Measurements from ENCODE around the gene IDH3G.
"Not testable (repeated sequence)": the region's sequence is repeated elsewhere in the genome, so short reads cannot be mapped to it uniquely, and the experiment has no call there.

Gene IDH3G

DNA sequence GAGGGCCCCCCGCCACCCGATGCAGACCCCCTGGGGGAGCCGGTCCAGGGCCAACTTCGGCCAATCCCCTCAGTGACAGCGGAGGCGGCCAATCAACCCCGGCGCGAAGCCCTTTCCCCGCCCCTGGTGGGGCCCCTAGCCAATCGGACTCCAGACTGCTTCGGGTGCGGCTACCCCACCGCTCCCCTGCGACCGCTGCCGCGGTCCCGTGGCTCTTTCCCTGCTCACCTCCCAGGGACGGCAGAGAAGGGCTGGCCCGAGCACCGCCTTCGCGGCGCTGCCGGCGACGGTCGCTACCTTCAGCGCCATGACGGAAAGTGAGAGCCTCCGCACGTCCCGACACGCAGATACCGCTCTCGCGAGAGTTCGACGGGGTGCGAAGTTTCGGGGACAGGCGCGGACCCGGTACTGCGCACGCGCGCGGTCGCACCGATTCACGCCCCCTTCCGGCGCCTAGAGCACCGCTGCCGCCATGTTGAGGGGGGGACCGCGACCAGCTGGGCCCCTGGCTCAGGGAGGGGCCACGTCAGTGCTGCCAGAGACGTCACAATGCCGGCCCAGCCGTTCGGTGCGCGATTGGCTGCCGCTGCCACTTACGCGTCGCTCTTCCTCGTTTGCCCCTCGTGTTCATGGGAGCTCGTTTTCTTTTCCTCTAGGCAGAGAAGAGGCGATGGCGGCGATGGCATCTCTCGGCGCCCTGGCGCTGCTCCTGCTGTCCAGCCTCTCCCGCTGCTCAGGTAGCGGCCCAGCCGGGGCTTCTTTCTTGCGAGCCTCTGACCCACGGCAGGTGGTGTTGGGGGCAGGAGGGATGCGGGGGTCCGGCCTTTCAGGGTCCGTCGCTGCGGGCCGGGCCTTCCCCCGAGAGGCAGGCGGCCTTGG is at the start of gene IDH3G, which contains the start of gene SSR4:
Gene IDH3G, minus strand, starts transcription at position 358 of the 879 bp plus-strand sequence. Its CDS starts 49 bp downstream, at position 309.
Gene SSR4, plus strand, starts transcription at position 651 of the 879 bp plus-strand sequence. Its CDS starts 20 bp downstream, at position 671.
- DNase-seq = peak; percentile 93 to 97

GRCh38 chrX:153836921-153837320 is 42.7 kb upstream of the IDH3G start:
- no peak for DNase-seq

DNA sequence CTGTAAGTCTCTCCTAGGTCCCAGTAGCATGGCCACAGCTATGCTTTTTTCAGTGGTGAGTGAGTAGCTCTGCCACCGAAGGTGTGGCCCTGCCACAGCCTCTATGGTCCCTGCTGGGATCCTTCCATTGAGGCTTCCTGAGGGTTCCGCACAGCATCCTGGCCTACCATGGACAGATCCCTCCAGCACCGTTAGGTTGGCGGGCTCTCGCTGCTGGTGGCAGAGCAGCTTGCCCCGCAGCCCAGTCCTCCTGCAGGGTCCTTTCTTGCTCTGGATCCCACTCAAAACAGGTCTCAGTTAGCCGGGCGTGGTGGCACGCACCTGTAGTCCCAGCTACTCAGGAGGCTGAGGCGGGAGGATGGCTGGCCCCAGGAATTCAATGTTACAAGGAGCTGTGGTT is 38.6 kb upstream of the IDH3G start:
- no peak for DNase-seq

DNA sequence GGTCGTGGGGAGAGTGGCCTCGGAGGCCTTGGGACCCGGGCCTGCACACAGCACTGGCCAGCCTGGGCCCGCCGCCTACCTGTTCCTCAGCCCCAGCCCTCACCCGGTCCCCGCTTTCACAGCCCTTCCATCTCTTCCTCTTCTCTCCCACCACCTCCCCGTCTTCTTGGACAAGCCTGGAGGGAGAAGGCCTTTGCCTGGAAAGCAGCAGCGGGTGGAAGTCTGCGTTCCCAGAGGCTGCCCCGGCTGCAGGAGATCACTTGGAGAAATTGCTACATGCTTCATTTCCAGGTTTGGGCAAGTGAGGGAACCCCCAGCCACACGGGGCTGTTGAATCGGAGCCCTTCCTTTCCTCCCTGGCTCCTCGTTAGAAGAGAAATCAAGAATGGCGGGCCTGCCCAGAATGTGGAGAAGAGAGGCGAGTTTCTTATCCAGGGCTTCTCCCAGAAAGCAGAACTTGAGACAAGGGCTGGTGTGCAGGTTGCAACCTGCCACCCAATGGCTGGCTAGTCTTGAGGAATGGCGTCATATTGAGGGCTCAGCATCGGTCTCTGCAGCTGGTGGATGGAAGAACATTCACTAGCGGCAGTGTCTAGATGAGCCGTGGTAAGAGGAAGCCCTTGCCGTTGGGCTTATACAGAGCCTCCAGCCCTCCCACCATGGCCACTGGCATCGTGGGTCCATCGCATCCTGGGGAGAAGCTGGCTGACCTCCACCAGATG is 37.4 kb upstream of the IDH3G start:
- no peak for DNase-seq

DNA sequence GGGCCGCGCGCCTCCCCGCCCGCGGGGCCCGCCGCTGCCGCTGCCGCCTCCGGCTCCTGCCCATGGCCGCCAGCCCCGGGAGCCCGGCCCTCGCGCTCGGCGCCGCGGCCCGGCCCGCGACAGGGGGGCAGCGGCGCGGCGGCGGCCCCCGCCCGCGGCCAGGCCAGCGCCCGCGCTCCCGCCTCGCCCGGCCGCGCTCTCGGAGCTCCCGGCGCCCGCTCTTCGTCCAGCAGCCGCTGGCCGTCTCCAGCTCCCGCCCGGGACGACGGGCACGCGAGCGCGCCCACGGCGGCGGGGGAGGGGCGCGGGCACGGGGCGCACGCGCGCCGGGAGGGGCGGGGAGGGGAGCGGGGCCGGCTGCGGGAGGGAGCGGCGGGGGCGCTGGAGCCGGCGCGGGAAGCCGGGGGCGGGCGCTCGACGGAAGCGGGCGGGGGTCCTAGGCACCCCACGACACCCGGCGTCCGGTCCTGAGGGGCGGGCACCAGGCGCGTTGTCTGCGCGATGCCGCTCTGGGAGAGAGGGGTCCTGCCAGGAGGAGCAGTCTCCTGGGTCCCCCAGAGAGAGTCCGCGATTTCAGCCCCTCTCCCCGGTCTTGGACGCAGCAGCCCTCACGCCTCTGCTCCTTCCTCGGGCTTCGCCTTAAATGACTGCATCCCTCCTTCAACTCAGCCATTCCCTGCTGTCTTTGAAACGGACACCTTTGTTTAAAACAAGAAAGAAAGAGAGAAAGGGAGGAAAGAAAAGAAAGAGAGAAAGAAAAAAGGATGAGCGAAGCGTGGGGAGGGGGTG is 36.7 kb upstream of the IDH3G start:
- DNase-seq = peak in 1 of 2 experiments; percentile 35

- peak in 1 of 2 experiments; percentile 20 for DNase-seq
Measured at GRCh38 chrX:153829799-153830639, 35.8 kb upstream of the IDH3G start, which contains the start of gene PDZD4. Gene PDZD4, minus strand, starts transcription at chrX:153830544. Its CDS starts 246 bp downstream, at chrX:153830298.

DNA sequence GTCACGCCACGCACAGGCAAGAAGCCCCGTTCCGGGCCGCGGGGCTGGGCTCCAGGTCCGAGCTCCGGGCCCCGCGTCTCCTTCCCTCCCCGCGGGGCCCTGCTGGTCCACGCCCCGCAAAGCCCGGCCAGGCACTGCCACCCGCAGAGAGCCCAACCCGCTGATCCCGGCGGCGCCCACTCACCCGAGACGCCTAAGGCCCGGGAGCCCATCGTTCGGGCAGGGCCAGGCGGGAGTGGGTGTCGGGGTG is 35.3 kb upstream of the IDH3G start:
- DNase-seq = no peak

- peak in 1 of 2 experiments; percentile 56 for DNase-seq
Measured at GRCh38 chrX:153828723-153829548, 34.8 kb upstream of the IDH3G start.

DNA sequence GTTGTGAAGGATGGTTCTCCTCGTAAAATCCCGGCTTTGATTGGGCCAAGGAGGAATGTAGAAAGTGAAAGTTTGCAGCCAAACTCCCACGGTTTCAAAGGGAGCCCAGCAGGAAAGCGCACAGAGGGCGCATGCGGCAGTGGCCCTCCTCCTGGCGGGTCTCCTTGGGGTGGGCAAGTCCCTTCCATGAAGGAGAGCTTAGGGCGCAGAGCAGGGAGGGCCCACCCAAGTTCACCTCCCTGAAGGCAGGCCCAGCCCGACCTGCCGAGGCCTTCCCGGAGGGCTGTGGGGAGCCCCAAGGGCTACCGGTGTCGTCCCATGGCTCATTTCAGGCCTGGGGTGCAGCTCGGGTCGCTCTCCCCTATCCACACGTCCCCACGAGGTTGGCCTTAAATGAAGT is 34.1 kb upstream of the IDH3G start:
- DNase-seq = no peak

DNA sequence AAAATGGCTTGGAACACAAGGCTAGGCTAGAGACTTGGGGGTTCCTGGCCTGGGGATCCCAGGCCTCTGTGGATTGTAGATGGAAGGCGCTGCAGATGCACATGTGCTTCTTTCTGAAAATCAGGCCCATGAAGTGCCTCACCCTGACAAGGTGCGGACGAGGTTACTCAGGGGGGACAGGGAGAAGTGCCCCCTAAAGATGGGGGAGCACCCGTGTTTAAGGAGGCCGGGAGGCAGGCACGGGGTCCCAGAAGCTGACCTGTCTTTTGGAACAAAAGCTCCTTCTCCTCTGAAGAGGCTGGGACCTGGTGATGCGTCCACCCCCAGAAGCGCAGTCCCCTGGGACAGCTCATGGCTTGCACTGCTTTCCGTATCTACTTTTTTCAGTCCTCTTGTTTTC is 33.7 kb upstream of the IDH3G start:
- DNase-seq = no peak

DNA sequence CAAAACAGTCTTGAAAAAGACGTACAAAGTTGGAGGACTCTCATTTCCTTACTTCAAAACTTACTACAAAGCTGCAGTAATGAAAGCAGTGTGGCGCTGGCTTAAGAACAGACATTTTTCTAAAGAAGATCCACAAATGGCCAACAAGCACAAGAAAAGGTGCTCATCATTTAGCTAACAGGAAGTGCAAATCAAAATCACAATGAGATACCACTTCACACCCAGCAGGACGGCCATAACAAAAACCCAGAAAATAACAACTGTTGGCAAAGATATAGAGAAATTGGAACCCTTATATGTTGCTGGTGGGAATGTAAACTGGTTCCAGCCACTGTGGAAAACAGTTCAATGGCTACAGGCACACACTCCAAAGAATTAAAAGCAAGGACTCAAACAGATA is 32.8 kb upstream of the IDH3G start:
- no peak for DNase-seq

GRCh38 chrX:153825042-153825441 is 30.9 kb upstream of the IDH3G start:
- no peak for DNase-seq

- peak in 1 of 2 experiments; percentile 22 for DNase-seq
Measured at GRCh38 chrX:153824348-153824747, 30.2 kb upstream of the IDH3G start.

GRCh38 chrX:153821066-153821465 is 26.9 kb upstream of the IDH3G start:
- DNase-seq = no peak

DNA sequence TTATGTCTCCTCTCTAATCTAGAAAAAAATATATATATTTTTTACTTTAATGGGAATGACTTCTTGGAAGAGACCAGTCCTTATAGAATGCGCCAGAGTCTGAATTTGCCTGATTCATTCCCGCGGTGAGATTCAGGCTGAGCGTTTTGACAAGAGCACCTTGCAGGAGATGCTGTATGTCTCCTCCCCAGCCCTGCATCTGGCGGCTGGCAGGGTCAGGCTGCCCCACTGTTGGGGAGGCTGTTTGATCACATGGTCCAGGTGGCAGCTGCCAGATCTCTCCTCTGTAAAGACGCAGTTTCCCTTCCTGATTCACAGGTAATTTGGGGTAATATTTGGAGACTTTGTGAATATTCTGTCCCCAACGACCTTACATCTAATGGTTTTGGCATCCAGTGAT is 26.4 kb upstream of the IDH3G start:
- peak; percentile 50 to 76 for DNase-seq

- DNase-seq = no peak
Measured at GRCh38 chrX:153819384-153820040, 25.3 kb upstream of the IDH3G start.

GRCh38 chrX:153818571-153819383 is 24.6 kb upstream of the IDH3G start:
- peak in 1 of 2 experiments; percentile 56 for DNase-seq

DNA sequence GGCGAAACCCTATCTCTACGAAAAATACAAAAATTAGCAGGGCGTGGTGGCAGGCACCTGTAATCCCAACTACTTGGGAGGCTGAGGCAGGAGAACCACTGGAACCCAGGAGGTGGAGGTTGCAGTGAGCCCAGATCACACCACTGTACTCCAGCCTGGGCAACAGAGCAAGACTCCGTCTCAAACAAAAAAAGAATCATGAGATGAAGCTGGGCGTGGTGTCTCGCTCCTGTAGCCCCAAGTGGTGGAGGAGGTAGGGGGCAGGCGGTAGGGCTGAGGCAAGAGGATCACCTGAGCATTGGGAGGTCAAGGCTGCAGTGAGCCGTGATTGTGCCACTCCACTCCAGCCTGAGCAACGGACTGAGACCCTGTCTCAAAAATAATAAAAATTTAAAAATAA is 23.9 kb upstream of the IDH3G start:
- DNase-seq = not testable (repeated sequence)

DNA sequence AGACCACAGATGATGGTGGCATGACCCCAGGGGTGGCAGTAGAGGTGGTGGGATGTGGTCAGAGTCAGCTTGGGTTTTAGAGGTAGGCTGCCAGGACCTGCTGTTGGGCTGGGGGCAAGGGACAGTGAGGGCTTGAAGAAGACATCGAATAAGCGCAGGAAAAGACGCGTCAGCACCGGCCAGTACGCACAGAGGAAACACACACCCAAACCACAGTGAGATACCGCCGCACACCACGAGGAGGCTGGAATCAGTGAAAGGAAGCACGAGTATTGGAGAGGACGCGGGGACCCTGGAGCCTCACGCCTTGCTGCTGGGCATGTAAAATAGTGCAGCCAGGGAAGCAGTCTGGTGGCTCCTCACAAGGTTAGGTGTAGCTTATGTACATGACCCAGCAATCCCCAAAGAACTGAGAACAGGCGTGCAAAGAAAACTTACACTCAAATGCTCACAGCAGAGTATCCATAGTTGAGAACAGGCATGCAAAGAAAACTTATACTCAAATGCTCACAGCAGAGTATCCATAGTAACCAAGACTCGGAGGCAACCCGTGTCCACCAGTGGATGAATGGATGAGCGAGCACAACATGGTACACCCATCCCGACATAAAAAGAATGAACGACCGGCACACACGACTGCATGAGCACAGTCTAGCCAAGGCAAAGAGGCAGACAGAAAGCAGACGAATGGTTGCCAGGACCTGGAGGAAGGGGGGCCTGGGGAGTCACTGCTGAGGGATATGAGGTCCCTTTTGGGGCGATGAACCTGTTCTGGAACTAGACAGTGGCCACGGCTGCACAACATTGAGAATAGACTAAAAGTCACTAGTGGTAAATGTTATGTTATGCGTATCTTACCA is 22.9 kb upstream of the IDH3G start:
- no peak for DNase-seq

Measured in NCI-H524 (cell line).